ENCODE data around the gene SLC39A13. TPM values are rescaled to one million over a fixed set of nuclear protein-coding genes. Genes with fewer than 3 reads are reported as not detected.

The SLC39A13 gene
- total and polyA plus RNA-seq, 2 of the 13 experiments (the other 11 are each of a cell fraction or from before 2014, with no cell fraction given): 15.3 to 30.5 TPM

DNA sequence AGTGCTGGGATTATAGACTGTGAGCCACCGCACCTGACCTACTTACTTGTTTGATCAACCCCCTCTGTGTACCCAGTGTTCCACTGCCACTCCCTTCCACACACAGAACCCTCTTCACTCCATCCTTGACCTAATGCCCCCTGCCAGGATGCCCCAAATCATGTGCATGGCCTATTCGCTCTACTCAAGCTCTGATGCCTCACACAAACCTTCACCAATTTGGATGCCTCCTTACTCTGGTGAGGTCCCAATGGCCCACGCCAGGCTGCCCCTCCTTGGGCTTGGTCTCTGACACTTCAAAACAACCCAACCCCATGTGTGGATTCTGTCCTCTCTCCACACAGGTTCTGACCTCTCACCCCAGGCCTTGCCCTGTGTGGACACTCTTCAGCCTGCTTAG is 27.3 kb downstream of the SLC39A13 start (continued):
- TF ChIP-seq ZNF644 (CRISPR knock-in tag; IDR thresholded peaks at IDR 0.05; ENCODE audit: low read depth) (peak; percentile 61; the same call in 1 of the 2 replicates), ZNF674 (CRISPR knock-in tag; IDR thresholded peaks at IDR 0.05; ENCODE audit: low read depth) (no peak), THAP9 (CRISPR knock-in tag; IDR thresholded peaks at IDR 0.05; ENCODE audit: borderline replicate concordance) (no peak), SOX13 (IDR thresholded peaks at IDR 0.05) (no peak), SOX13 (CRISPR knock-in tag; conservative IDR thresholded peaks at IDR 0.05 in 1 of 2, IDR thresholded peaks at IDR 0.05 in 1 of 2) (peak in 1 of 2 experiments; percentile 56; a peak in 1 of 4 replicates), NCOA2 (CRISPR knock-in tag; IDR thresholded peaks at IDR 0.05) (peak; percentile 72), PITX1 (CRISPR knock-in tag; IDR thresholded peaks at IDR 0.05) (peak; percentile 84), ATF7-NPFF (CRISPR knock-in tag; IDR thresholded peaks at IDR 0.05; ENCODE audit: low read depth) (peak; percentile 28; the same call in 1 of the 2 replicates), MED1 (CRISPR knock-in tag; IDR thresholded peaks at IDR 0.05) (peak; percentile 44; the same call in 1 of the 2 replicates), ZNF331 (CRISPR knock-in tag; IDR thresholded peaks at IDR 0.05) (peak; percentile 33; the same call in 1 of the 2 replicates), NFATC3 (CRISPR knock-in tag; IDR thresholded peaks at IDR 0.05) (no peak), NR3C1 (CRISPR knock-in tag; IDR thresholded peaks at IDR 0.05) (no peak), NR2F1 (CRISPR knock-in tag; IDR thresholded peaks at IDR 0.05) (peak; percentile 81 to 94), ZNF296 (CRISPR knock-in tag; conservative IDR thresholded peaks at IDR 0.05) (0 out of 2 replicates have a peak, but pooled peaks have one; percentile 49), ZNF225 (CRISPR knock-in tag; IDR thresholded peaks at IDR 0.05) (no peak), FOXJ3 (CRISPR knock-in tag; IDR thresholded peaks at IDR 0.05; ENCODE audit: borderline replicate concordance) (0 out of 2 replicates have a peak, but pooled peaks have one; percentile 31), THRA (CRISPR knock-in tag; IDR thresholded peaks at IDR 0.05; ENCODE audit: borderline replicate concordance) (peak; percentile 26; the same call in 1 of the 2 replicates), SALL1 (CRISPR knock-in tag; IDR thresholded peaks at IDR 0.05) (peak; percentile 70), ZNF30 (CRISPR knock-in tag; IDR thresholded peaks at IDR 0.05) (no peak), IRF2 (CRISPR knock-in tag; IDR thresholded peaks at IDR 0.05) (no peak), SIX1 (CRISPR knock-in tag; IDR thresholded peaks at IDR 0.05; ENCODE audit: borderline replicate concordance) (no peak)
- TF ChIP-seq, protein P1, sequence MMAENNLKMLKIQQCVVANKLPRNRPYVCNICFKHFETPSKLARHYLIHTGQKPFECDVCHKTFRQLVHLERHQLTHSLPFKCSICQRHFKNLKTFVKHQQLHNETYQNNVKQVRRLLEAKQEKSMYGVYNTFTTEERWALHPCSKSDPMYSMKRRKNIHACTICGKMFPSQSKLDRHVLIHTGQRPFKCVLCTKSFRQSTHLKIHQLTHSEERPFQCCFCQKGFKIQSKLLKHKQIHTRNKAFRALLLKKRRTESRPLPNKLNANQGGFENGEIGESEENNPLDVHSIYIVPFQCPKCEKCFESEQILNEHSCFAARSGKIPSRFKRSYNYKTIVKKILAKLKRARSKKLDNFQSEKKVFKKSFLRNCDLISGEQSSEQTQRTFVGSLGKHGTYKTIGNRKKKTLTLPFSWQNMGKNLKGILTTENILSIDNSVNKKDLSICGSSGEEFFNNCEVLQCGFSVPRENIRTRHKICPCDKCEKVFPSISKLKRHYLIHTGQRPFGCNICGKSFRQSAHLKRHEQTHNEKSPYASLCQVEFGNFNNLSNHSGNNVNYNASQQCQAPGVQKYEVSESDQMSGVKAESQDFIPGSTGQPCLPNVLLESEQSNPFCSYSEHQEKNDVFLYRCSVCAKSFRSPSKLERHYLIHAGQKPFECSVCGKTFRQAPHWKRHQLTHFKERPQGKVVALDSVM (CRISPR knock-in tag; IDR thresholded peaks at IDR 0.05): 0 out of 2 replicates have a peak, but pooled peaks have one; percentile 22
- TF ChIP-seq, protein P2, sequence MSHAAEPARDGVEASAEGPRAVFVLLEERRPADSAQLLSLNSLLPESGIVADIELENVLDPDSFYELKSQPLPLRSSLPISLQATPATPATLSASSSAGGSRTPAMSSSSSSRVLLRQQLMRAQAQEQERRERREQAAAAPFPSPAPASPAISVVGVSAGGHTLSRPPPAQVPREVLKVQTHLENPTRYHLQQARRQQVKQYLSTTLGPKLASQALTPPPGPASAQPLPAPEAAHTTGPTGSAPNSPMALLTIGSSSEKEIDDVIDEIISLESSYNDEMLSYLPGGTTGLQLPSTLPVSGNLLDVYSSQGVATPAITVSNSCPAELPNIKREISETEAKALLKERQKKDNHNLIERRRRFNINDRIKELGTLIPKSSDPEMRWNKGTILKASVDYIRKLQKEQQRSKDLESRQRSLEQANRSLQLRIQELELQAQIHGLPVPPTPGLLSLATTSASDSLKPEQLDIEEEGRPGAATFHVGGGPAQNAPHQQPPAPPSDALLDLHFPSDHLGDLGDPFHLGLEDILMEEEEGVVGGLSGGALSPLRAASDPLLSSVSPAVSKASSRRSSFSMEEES (CRISPR knock-in tag; IDR thresholded peaks at IDR 0.05): peak; percentile 70
- TF ChIP-seq, protein P3, sequence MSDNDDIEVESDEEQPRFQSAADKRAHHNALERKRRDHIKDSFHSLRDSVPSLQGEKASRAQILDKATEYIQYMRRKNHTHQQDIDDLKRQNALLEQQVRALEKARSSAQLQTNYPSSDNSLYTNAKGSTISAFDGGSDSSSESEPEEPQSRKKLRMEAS (IDR thresholded peaks at IDR 0.05): peak; percentile 37
